AG09309 (cell line): ENCODE measurements around the gene ZIK1.
A peak's percentile ranks its signal among the peaks of the same experiment; 100 is the strongest.

Experiments used
- DNase-seq: peaks from one replicate; pipeline ENCODE4 v3.0.0-alpha.2; 2010; ENCODE audit warnings: low read depth
- H3K4me3 ChIP-seq: 2 replicates; pipeline ENCODE4 v1.5.1; 2011; ENCODE audit warnings: mild to moderate bottlenecking, low read depth, low read length, moderate library complexity; ENCODE audit not compliant: control insufficient read depth
- TF ChIP-seq, protein P1 (sequence below): IDR thresholded peaks from 2 replicates; pipeline ENCODE4 v1.5.1; 2011; ENCODE audit warnings: mild to moderate bottlenecking, low read depth, low read length, inconsistent platforms; ENCODE audit not compliant: insufficient read depth, control insufficient read depth; ENCODE audit errors: missing control alignments

Gene ZIK1

DNA sequence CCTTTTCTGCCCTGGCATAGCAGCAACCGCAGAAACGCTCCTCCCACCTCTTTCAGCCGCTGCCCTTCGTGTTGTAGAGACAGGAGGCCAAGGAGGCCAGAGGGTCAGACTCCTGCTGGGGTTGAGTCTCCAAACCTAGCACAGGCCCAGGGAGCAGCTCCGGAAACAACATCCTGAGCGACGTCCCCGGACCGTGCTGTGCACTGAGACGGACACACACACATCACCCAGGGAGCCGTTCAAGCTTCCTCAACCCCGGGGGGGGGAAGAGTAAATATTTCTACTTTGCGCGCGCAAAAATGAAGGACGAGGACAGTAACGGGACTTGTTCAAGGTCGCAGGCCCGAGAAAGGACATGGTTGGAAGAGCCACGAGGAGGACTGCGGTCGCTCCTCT is 24.9 kb upstream of the ZIK1 start:
- peak overlapping the region; percentile 91 for H3K4me3 ChIP-seq
- TF ChIP-seq, protein P1, sequence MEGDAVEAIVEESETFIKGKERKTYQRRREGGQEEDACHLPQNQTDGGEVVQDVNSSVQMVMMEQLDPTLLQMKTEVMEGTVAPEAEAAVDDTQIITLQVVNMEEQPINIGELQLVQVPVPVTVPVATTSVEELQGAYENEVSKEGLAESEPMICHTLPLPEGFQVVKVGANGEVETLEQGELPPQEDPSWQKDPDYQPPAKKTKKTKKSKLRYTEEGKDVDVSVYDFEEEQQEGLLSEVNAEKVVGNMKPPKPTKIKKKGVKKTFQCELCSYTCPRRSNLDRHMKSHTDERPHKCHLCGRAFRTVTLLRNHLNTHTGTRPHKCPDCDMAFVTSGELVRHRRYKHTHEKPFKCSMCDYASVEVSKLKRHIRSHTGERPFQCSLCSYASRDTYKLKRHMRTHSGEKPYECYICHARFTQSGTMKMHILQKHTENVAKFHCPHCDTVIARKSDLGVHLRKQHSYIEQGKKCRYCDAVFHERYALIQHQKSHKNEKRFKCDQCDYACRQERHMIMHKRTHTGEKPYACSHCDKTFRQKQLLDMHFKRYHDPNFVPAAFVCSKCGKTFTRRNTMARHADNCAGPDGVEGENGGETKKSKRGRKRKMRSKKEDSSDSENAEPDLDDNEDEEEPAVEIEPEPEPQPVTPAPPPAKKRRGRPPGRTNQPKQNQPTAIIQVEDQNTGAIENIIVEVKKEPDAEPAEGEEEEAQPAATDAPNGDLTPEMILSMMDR: no peak
- no peak for DNase-seq

DNA sequence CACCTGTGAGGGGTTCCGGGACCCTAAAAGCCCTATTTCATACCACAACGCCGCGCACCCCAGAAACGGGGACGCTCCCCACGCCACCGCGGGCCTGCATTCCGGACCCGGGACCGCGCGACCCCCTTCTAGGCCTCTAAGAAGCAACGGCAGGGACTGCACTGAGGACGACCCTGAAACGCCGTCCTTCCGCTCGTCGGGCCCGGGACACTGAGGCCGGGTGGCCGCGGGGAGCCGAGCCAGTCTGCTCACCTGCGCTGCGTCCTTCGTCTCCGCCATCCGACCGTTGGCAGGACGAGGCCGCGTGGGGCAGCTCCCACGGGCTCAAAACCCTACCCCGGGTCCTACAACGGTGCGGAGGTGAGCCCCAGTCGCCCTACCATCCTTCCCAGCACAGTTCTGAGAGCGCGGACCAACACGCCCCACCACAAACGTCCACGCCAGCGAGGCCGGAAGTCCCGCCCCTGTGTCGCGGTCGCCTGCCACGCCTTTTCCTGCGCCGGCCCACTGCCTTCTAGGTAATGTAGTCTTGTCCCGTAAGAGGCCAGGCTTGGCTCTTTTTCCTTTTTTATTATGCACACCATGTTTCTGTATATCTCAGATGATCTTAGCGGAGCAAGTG is 24.4 kb upstream of the ZIK1 start, which contains the start of gene ZNF550:
TSS of gene ZNF550 (minus strand) at position 460 of the 622 bp plus-strand sequence. CDS start at position 279, 181 bp downstream.
- peak; percentile 62 for DNase-seq

DNA sequence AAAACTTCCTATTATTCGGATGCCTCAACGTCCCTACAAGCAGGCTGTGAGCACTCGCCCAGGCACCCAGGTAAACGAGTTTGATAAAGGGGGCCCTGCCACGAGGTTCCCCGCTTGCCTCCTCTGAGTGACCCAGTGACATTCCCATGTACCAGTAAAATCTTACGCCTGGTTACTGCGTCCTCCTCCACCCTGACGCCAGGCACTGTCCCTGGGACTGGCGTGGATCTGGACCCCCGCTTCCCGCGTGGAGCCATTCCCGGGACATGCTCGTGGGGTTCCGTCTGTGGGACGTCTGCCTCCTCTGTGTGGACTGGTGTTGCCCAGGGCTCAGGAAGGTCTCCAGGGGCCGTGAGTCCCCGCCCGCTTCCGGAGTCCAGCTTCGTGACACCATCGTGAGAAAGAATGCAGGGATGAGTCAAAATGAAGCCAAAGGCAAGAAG is 23.9 kb upstream of the ZIK1 start:
- H3K4me3 ChIP-seq: peak overlapping the region; percentile 91
- peak; percentile 66 for DNase-seq
- TF ChIP-seq, protein P1: no peak

More for the DNA sequence above, 24.4 kb upstream of the ZIK1 start, which contains the start of gene ZNF550:
- peak within 1 kb of the TSS; percentile 91 for H3K4me3 ChIP-seq
- TF ChIP-seq, protein P1: no peak

DNA sequence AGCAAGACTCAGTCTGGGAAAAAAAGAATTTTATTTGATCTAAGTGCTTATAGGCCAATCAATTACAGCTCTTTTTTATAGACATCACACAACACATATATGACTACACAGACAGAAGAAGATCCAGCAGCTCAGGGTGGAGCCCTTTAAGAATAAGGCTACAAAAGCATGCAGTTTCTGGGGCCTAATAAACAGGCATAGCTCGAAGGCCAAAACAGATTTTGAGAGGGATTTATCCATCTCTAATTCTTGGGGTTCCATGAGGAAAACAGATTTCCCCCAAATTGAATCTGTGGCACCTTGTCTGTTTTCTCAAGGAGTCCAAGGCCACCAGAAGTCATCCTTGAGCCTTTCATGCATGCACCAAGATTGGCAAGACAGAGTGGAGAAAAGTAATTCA is 20.4 kb upstream of the ZIK1 start:
- no peak overlapping the region for H3K4me3 ChIP-seq
- no peak for DNase-seq
- TF ChIP-seq, protein P1: no peak

DNA sequence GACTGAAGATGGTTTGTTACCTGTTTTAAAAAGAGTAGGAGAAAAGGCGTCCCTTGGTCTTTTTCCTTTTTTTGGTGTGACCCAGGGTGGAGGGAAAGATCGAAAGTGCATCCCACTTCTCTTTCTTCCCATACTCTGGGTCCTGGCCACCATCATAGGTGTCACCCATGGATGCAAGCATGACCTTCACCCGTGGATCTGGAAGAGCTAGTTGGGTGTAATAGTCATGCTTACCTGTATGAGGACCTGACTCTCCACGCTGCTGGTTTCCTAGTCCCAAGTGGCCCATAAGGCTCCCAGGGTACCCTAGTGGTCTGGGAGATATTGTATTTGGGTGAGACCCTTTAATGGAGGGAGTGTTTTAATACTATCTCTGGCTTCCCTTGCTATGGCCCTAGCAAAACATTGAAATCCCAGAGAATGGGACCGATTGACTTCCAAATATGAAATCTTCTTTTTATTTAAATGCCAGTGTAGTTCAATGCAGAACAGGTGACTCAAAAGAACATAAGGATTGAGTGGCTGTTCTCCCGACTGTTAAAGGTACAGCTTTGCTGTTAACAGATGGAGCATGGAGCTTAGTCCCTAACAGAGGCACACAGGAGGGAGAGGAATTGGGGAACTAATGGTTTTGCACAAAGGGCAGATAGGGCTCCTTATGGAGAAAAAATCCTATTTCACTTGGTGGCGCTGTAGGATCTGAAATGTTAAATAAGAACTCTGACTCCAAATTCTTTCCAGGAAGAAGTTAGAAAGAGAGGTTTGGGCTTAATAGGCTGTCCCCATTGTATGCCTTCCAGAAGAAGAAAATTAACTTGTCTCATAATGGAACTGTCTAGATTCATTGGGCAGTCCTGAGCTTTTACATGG is 17.3 kb upstream of the ZIK1 start:
- DNase-seq: no peak
- TF ChIP-seq, protein P1: no peak

DNA sequence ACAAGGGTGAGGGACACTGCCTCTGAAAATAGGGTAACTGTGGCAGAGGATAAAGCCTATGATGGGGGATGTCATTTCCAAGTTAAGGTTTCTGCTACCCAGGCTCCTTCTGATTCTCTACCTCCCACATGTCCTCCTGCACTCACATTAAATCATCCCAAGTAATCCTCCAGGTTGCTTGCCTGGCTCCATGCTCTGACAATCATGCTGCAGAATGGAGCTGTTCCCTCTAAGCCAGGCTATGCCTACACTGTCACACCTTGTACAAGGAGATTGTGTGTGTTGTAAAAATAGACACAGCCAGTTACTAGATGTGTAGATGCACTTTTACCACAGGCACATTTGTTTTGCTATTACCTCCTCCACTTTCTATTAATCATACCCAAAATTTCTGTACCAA is 13.2 kb upstream of the ZIK1 start:
- no peak for DNase-seq
- H3K4me3 ChIP-seq: no peak overlapping the region
- TF ChIP-seq, protein P1: no peak

More for the DNA sequence above, 17.3 kb upstream of the ZIK1 start:
- no peak overlapping the region for H3K4me3 ChIP-seq
